NCI-H82 (cell line): ENCODE data around the gene ZNF423.
A peak's percentile ranks its signal among the peaks of the same experiment; 100 is the strongest.

ENCODE experiments used
- DNase-seq: peaks from one replicate; lab custom pipeline; 2025; lab: John Stamatoyannopoulos, UW

The ZNF423 gene

DNA sequence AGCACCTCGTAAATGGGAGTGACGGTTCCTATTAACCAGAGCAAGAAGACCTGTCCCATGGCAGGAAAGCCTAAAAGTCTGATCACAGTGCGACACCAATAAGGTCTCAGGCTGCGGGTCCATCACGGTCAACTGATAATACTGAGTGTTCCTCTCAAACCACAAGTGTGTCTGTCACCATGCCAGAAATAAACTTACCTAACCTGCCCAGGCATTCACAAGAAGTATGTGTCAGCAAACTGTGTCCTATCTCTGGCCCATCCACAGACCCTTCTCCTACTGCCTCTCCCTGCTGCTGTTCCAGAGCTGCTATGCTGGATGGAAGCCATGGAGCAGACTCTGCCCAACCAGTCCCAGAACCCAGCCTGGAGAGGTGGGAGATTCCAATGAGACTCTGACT is 73.5 kb downstream of the ZNF423 start:
- no peak for DNase-seq

- DNase-seq, result no peak
Measured at GRCh38 chr16:49781401-49781800, 74.5 kb downstream of the ZNF423 start.

DNA sequence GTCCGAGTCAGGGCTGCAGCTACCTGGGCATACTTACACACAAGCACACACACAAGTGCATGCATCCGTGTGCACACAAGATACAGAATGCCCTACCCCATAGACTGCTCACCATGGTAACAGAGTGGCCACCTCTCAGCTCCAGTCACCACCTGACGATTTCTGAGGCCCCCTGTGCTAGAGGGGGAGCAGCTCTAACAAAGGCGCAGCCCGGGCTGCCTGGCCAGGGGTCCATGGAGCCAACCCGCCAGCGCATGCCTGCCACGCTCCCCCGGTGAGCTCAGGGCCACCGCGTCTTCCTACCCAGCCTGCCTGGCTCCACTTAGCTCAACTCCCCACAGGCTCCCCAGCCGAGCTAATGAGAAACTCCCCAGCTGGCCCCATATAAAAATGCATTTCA is 75.5 kb downstream of the ZNF423 start:
- no peak for DNase-seq

DNA sequence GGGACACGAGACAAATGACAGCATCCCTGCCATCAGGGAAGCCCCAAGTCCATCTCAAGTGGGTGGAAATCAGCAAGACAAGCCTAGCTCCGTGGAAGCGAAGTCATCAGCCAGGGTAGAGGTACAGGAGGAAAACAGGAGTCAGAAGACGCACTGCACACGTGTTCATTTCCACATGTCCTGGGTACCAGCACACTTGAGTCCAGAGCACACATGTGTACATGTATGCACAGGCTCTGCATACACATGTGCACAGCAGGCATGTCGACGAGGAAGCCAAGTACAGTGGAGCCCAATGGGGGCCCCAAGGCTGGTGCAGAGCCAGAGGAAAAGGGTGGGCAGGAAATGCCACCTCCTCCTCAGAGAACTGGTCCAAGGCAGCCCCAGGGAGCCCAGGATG is 75.9 kb downstream of the ZNF423 start:
- DNase-seq, result no peak

DNA sequence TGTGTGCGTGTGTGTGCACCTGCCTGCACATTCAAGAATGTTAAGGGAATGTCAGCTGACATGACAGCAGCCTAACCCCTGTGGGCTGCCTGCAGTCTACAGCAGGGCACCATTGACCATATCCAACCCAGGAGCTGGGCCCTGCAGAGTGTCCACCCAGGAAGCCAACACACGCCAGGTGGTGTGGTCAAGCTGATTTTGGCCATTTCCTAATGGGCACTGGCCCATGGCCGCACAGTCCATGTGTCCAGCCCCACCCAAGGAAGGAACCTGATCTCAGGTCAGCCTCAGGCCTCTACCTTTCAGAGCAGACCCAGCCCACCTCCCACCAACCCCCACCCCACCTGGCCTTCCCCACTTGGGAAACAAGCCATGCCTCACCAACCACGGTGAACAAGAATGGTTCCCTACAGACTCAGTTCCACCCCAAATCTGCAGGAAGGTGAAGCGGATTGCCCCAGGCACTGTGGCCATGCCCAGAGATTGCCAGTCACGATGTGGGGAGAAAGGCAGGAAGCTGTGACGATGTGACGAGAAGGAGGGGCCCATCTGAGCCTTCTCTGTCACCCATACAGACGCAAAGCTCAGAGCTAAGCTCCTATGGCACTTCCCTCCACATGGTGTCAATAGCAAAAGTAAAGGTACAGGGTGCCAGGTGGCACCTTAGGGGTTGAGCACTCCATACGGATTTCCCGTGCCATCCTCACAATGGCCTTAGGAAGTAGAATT is 77.5 kb downstream of the ZNF423 start:
- DNase-seq, result no peak

- DNase-seq, result no peak
Measured at GRCh38 chr16:49776734-49777133, 79.2 kb downstream of the ZNF423 start.

DNA sequence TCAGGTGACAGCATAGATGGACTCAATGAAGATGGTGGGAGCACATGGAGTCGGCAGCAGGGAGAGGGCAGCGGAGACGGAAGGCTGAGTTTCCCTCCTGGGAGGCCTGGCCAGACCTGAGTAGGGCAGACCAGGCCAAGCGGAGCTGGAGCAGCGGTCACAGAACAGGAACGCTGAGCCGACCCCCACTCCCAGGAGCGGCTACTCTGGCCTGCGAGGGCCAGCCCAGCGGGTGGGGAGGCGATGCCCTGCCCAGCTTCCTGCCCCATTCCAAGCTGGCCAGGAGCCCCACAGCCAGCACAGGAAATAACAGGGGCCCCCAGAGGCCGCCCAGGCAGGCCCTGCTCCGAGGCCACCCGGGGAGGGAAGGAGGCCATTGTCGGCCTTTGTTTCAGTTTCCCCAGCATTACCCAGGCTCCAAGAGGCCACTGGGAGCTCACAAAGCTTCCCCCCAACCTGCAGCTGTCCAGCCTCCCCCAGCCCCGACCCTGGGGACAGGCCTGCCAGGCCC is 79.8 kb downstream of the ZNF423 start:
- DNase-seq, result no peak

DNA sequence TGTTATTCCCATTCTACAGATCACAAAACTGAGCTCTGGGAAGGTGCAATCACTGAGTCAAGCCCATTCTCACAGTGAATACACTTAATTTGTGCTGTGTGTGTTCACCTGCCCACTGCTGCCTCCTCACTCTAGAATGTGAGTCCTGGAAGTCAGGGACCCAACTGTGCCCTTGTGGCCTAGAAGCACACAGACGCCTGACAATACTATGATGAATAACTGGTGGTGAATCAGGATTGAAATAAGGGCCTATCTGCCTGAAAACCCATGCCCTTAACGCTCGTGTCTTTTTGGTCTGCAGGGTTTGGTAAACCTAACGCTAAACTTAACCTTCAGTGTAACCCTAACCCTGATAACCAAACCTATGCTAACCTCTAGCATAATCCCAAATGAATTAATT is 80.3 kb downstream of the ZNF423 start:
- DNase-seq, result no peak

GRCh38 chr16:49775018-49775417 is 80.9 kb downstream of the ZNF423 start:
- DNase-seq, result no peak

GRCh38 chr16:49773534-49774475 is 82.1 kb downstream of the ZNF423 start:
- DNase-seq, result no peak

- peak; percentile 29 for DNase-seq
Measured at GRCh38 chr16:49767998-49768397, 87.9 kb downstream of the ZNF423 start.

DNA sequence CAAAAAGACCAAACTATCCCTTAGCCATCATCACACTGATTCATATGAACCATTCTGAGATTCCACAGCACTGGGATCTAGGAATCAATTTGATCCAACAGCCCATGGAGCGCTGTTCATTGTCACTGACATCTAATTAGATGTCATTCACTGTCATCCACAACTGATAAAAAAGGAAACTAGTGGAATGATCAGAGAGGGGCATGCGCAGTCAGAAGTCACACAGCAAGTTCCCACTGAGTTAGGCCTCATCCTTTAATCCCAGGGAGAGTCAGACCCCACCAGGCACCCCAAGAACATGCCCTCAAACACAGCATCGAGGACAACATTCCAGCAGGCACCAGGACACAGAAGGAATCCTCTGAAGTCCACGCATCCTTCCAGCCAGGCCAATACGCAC is 88.5 kb downstream of the ZNF423 start:
- DNase-seq, result no peak

DNA sequence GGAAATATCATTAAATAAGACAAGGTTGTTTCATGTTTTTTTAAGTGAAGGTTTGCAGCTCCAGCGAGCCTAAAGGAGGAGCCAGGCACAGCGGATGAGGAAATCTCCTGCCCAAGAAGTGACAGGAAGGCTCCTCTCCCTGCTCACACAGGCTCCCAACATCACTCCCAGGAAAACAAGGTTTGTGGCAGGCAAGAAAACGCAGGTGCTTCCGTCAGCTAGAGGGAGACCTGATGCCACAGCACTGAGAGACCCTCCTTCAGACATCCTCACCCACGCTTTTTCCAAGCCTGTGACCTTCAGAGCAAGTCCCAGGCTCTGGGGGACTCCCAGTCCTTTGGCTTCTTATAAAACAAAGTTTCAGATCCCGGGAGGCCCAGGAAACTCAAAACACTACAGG is 89.7 kb downstream of the ZNF423 start:
- DNase-seq, result no peak

DNA sequence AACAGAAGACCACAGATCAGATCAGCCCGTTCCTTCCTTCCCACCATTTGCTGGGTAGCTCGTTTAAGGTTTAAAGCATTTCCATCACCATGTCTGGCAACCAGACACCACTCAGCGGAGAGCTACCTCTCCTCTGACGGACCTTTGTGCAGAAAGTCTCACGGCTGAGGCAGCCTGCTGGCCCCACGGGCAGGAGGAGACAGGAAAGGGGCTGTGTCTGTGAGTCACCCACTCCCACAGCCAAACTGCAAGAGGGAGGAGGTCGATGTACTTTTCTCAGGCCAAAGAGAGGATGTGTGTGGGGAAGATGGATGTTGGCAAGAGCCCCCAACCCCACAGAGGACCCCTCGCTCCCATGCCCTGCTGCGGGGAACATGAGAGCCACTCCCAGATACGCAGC is 92.1 kb downstream of the ZNF423 start:
- DNase-seq, result no peak

- DNase-seq, result no peak
Measured at GRCh38 chr16:49760815-49761214, 95.1 kb downstream of the ZNF423 start.

GRCh38 chr16:49757559-49758069 is 98.3 kb downstream of the ZNF423 start:
- peak; percentile 40 for DNase-seq

DNA sequence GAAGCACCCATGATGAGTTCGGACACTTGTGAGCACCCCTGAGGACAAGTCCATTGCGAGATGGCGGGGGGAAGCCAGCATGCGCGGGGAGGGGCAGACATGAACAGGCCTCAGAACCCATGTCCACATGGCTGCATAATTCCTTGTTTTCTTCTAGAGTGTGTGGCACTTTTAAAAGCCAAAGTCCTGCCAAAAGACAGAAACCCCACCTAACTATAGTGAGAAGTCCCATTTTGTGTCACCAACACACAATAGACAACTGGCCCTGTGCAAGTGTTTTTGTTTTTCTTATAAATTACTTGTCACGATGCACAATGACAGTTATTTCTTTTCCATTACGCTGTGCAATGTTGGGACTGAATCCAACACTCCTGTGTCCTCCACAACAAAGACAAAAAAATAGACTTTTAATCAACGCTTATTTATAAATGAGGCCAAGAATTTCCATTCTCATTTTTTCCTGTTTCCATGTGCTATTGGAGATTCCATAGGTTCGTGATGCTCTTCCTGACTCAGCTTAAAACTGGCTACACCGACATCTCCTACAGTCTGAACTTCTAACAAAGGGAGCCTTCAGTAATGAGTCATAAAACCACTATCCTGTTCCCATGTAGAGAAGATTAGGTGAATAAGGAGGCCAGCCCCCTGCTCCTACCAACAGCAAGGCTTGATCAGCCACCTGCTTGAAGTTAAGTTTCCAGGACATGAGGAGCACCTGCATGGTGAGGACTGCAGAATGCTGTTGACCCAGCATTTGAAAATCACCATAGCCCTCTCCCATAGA is 98.9 kb downstream of the ZNF423 start:
- no peak for DNase-seq

- DNase-seq, result no peak
Measured at GRCh38 chr16:49755716-49756505, 100.0 kb downstream of the ZNF423 start.

GRCh38 chr16:49755313-49755620 is 100.6 kb downstream of the ZNF423 start:
- DNase-seq, result peak; percentile 86

DNA sequence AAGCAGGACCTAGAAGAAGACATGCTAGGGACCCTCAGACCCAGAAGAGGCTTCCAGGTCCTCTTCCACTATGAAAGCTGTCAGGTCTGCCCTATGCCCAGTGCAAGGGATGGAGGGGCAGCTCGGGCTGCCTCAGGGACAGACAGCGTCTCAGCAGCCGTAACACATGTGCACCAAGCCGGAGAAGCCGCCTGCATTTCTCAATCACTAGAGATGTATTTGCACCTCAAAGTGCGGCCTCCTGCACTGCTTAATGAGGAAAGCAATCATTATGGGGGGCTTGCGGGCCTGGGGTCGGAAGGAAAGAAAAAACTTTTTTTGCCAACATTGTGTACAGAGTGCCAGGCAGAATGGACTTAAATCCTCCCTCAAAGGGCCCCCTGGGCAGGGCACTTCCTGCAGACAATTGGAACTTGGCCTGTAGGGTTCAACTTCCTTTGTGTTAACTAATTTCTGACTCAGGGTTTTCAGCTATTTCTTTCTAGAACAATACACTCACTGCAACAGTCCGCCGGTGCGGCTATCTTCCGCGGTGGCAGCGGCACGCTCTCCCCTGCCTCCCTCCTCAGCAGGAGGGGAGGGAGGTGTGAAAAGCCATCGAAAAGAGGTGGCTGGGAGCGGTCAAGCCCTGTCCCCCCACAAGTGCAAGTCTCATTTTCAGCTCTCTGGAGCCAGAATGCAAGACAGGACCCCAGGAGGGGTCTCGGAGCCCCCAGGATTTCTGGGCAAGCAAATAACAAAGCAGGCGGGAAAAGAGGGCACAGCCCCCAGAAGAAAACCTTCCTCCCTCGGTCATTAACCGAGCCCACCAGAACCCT is 101.2 kb downstream of the ZNF423 start:
- DNase-seq, result no peak
